Testis (tissue), 3 donors: ENCODE results near the gene METTL16. TPM values are rescaled to one million over a fixed set of nuclear protein-coding genes. Genes with fewer than 3 reads are reported as not detected.
A peak's percentile ranks its signal among the peaks of the same experiment; 100 is the strongest.
"Not testable (repeated sequence)": the region's sequence is repeated elsewhere in the genome, so short reads cannot be mapped to it uniquely, and the experiment has no call there.

ENCODE experiments used
- DNase-seq: peaks from one replicate; pipeline ENCODE4 v3.0.0-alpha.2; 2019
- H3K27ac ChIP-seq, 2 donors: fragments of 200-600 bp; sonication (generic); one replicate each; pipeline ENCODE4 v1.5.1; 2019
- H3K27me3 ChIP-seq: fragments of 200-600 bp; sonication (generic); one replicate; pipeline ENCODE4 v1.5.1; 2019
- H3K36me3 ChIP-seq: fragments of 200-600 bp; sonication (generic); one replicate; pipeline ENCODE4 v1.5.1; 2017; ENCODE audit warnings: low read depth; ENCODE audit errors: missing control alignments
- H3K4me1 ChIP-seq: fragments of 200-600 bp; sonication (generic); one replicate; pipeline ENCODE4 v1.5.1; 2019
- H3K4me3 ChIP-seq, 2 donors: fragments of 200-600 bp; sonication (generic); one replicate each; pipeline ENCODE4 v1.5.1; 2017 to 2019
- H3K9me3 ChIP-seq: fragments of 200-600 bp; sonication (generic); one replicate; pipeline ENCODE4 v1.5.1; 2017
- CTCF ChIP-seq, 3 experiments: fragments of 450-650 bp in 2 of 3; fragments of 200-600 bp in 1 of 3; sonication (generic) in 1 of 3; IDR thresholded peaks; one replicate each; pipeline ENCODE4 v1.5.1; 2016 to 2019; ENCODE audit warnings: antibody characterized with exemption in 3 of 3, mild to moderate bottlenecking in 2 of 3, moderate library complexity in 1 of 3
- POLR2A ChIP-seq: fragments of 450-650 bp; IDR thresholded peaks from one replicate; pipeline ENCODE4 v1.6.1; 2017; ENCODE audit warnings: antibody characterized with exemption, mild to moderate bottlenecking, moderate library complexity
- WGBS, 2 donors: methylation state at CpG; one replicate each; pipeline ENCODE4 v1.1.5; 2018; 5-methylcytosine and 5-hydroxymethylcytosine counted together
- intact Hi-C: fragments of 100-400 bp; cut with DNase I; formaldehyde crosslinking; loops from one replicate; pipeline ENCODE4 v1.15.1; 2023; ENCODE audit warnings: low total_unique reads
- polyA plus RNA-seq: library from polyadenylated mRNA; stranded (reverse); fragments of 350-450 nt; fragmentation: Illumina TruSeq; extraction: RNeasy Lipid Tissue Mini Kit (QIAGEN cat#74804); gene quantifications from one replicate; pipeline ENCODE4 v1.2.3, GENCODE V29; 2014; ENCODE audit warnings: low read depth, low replicate concordance; ENCODE audit not compliant: insufficient read depth
- total RNA-seq, 2 donors: library from RNA; depleted of rRNA; stranded (reverse); fragments of >200 nt; gene quantifications; one replicate each; pipeline ENCODE4 v1.2.3, GENCODE V29; 2016

METTL16 gene
- total and polyA plus RNA-seq, 3 donors from 2014 or later, result 23.1 to 53.6 (median 42.7) TPM

GRCh38 chr17:2502871-2503580 lies 8.7 kb downstream of the METTL16 start:
- Histone ChIP-seq H3K27me3 (no peaks in the 10 kb centered on the region), H3K9me3 (no peaks in the 10 kb centered on the region), H3K4me1 (no peaks in the 10 kb centered on the region), H3K27ac (no peak overlapping the region), H3K36me3 (no peaks in the 10 kb centered on the region), H3K4me3 (no peak overlapping the region)
- 85 to 92% methylated on average over 8 of the region's 8 CpGs for WGBS, 2 donors
- no peak for DNase-seq
- intact Hi-C loops, result no loop called here
- TF ChIP-seq CTCF (IDR thresholded peaks at IDR 0.05), result no peak
- TF ChIP-seq POLR2A, result no peak

GRCh38 chr17:2500446-2500845 lies 11.2 kb downstream of the METTL16 start:
- H3K36me3 ChIP-seq, result no peaks in the 10 kb centered on the region
- 81 to 85% methylated on average over 8 of the region's 8 CpGs for WGBS, 2 donors
- no peak for DNase-seq

GRCh38 chr17:2489286-2489685 lies 22.4 kb downstream of the METTL16 start:
- intact Hi-C loops, H3K27me3 ChIP-seq, H3K36me3 ChIP-seq, DNase-seq, H3K4me3 ChIP-seq, H3K9me3 ChIP-seq, H3K27ac ChIP-seq: not testable (repeated sequence)
- 91 to 97% methylated on average over 15 of the region's 15 CpGs for WGBS, 2 donors
- H3K4me1 ChIP-seq, result peaks cover 33% of the 10 kb centered on the region

More at GRCh38 chr17:2500446-2500845, 11.2 kb downstream of the METTL16 start:
- Histone ChIP-seq H3K9me3 (no peaks in the 10 kb centered on the region), H3K27ac (no peak overlapping the region), H3K27me3 (no peaks in the 10 kb centered on the region), H3K4me1 (no peaks in the 10 kb centered on the region), H3K4me3 (no peak overlapping the region)
- TF ChIP-seq CTCF (IDR thresholded peaks at IDR 0.05) (no peak), POLR2A (no peak)
- intact Hi-C loops, result no loop called here

GRCh38 chr17:2487306-2487705 lies 24.4 kb downstream of the METTL16 start:
- H3K4me3 ChIP-seq, result no peak overlapping the region
- no peaks in the 10 kb centered on the region for H3K36me3 ChIP-seq
- no peak for TF ChIP-seq POLR2A
- no peak for TF ChIP-seq CTCF (IDR thresholded peaks at IDR 0.05)
- H3K4me1 ChIP-seq, result peaks cover 33% of the 10 kb centered on the region
- H3K9me3 ChIP-seq, result no peaks in the 10 kb centered on the region
- no peak overlapping the region for H3K27ac ChIP-seq
- DNase-seq, result no peak
- WGBS, 2 donors, result 91 to 92% methylated on average over 5 of the region's 6 CpGs
- H3K27me3 ChIP-seq, result no peaks in the 10 kb centered on the region
- intact Hi-C loops, result no loop called here

- intact Hi-C loops, H3K36me3 ChIP-seq, H3K27me3 ChIP-seq, H3K4me3 ChIP-seq, DNase-seq, H3K27ac ChIP-seq, H3K9me3 ChIP-seq: not testable (repeated sequence)
- peaks cover 33% of the 10 kb centered on the region for H3K4me1 ChIP-seq
- WGBS, 2 donors, result 74 to 97% methylated on average over 4 of the region's 4 CpGs
Observed at GRCh38 chr17:2486709-2487108, 25.0 kb downstream of the METTL16 start.

- no peaks in the 10 kb centered on the region for H3K36me3 ChIP-seq
- TF ChIP-seq POLR2A, result no peak
- no peak for TF ChIP-seq CTCF (IDR thresholded peaks at IDR 0.05)
- H3K4me3 ChIP-seq, result no peak overlapping the region
- peaks cover 28% of the 10 kb centered on the region for H3K4me1 ChIP-seq
- DNase-seq, result no peak
- H3K27ac ChIP-seq, result peak overlapping the region in 1 of 2 donors; percentile 45
- intact Hi-C loops, result no loop called here
- no peaks in the 10 kb centered on the region for H3K9me3 ChIP-seq
- no peaks in the 10 kb centered on the region for H3K27me3 ChIP-seq
- WGBS, 2 donors, result 40 to 51% methylated on average over 10 of the region's 10 CpGs
Observed at GRCh38 chr17:2485970-2486369, 25.7 kb downstream of the METTL16 start.
